Measurements from ENCODE around the gene PPFIBP1. TPM values are rescaled to one million over a fixed set of nuclear protein-coding genes. Genes with fewer than 3 reads are reported as not detected.

Gene PPFIBP1
- total and polyA plus RNA-seq, 2 of the 8 experiments (the other 6 are each of a cell fraction or from before 2014, with no cell fraction given), result 7.7 to 31.3 TPM

DNA sequence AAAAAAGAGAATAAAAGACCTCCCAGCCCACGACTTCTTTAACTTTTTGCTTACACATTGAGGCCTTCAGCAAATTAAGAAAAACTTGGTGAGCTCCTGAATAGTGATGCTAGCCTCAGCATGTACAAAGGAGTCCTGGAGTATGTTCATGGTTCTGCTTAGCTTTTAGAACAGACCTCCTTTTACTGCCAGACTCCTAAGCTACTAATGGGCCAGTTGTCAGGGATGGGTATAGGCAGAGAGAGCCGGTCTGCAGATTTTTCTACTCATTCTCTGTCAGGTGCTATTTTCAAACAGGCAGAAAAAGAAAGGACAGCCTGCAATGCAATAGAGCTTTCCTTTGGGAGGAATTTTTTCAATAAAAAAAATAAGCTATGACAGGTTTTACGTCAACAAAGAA lies 90.4 kb downstream of the PPFIBP1 start (continued):
- TF ChIP-seq SUZ12 (IDR thresholded peaks at IDR 0.05; ENCODE audit: low read length) (no peak), BRCA1 (IDR thresholded peaks at IDR 0.05; ENCODE audit: low read depth, low read length) (no peak), SP1 (IDR thresholded peaks at IDR 0.05; ENCODE audit: low read depth, low read length) (no peak), RNF2 (IDR thresholded peaks at IDR 0.05; ENCODE audit: borderline replicate concordance, low read depth, low read length, missing control alignments, poor library complexity, severe bottlenecking) (no peak)

Measured in H1 (cell line).